H1 (cell line): ENCODE results near the gene MAPRE3. TPM values are rescaled to one million over a fixed set of nuclear protein-coding genes. Genes with fewer than 3 reads are reported as not detected.

Experiments used
- BRCA1 ChIP-seq: IDR thresholded peaks from 2 replicates; pipeline ENCODE4 v1.6.1; 2012; ENCODE audit warnings: low read depth, low read length, improper control_type of control experiment
- KDM5A ChIP-seq: fragments of 200-600 bp; IDR thresholded peaks from 2 replicates; pipeline ENCODE4 v1.7.1; 2012; ENCODE audit warnings: mild to moderate bottlenecking, low read length, inconsistent platforms, mixed read lengths
- SRF ChIP-seq: IDR thresholded peaks from 2 replicates; pipeline ENCODE4 v1.6.1; 2011; ENCODE audit warnings: mild to moderate bottlenecking, low read depth, low read length, moderate library complexity
- TAF7 ChIP-seq: optimal IDR thresholded peaks from 2 replicates; pipeline ENCODE3; 2011; ENCODE audit warnings: low read depth, mild to moderate bottlenecking, inconsistent platforms, low read length, moderate library complexity, borderline replicate concordance
- YY1 ChIP-seq: IDR thresholded peaks from 2 replicates; pipeline ENCODE4 v1.6.1; 2011; ENCODE audit warnings: low read depth, mild to moderate bottlenecking, low read length
- polyA plus RNA-seq, 7 experiments: library from polyadenylated mRNA; depleted of rRNA in 3 of 7; stranded (reverse) in 5 of 7; unstranded in 2 of 7; fragments of >200 nt in 5 of 7; fragments of 200-250 nt in 2 of 7; gene quantifications; 1 replicate in 5 of 7; 2 replicates in 1 of 7; 4 replicates in 1 of 7; pipeline versions ENCODE4 v1.2.1 to v1.2.3, GENCODE V29; 2011 to 2013; ENCODE audit warnings: missing spikeins in 2 of 7, mixed read lengths in 2 of 7
- total RNA-seq: library from RNA; stranded (reverse); fragmentation: NEBNext Ultra II Directional; extraction: Animal tissue kit (Norgen Biotek cat#: 25700); gene quantifications from 2 replicates; pipeline ENCODE4 v1.2.1, GENCODE V29; 2021
- TF ChIP-seq, protein P1 (sequence below), 3 experiments: IDR thresholded peaks; 1 replicate in 2 of 3; 2 replicates in 1 of 3; pipeline versions ENCODE4 v1.5.1 to v1.6.1; 2011; ENCODE audit warnings: low read length in 3 of 3, mild to moderate bottlenecking in 3 of 3, inconsistent platforms in 2 of 3, low read depth in 1 of 3, moderate library complexity in 1 of 3; ENCODE audit not compliant: insufficient read depth in 1 of 3; ENCODE audit errors: control extremely low read depth in 1 of 3

MAPRE3 gene
- total and polyA plus RNA-seq, 2 of the 8 experiments (the other 6 are each of a cell fraction or from before 2014, with no cell fraction given), result 4.9 to 6.6 TPM

- TF ChIP-seq BRCA1 (no peak), YY1 (no peak), KDM5A (no peak), SRF (no peak), TAF7 (no peak)
- TF ChIP-seq, protein P1, sequence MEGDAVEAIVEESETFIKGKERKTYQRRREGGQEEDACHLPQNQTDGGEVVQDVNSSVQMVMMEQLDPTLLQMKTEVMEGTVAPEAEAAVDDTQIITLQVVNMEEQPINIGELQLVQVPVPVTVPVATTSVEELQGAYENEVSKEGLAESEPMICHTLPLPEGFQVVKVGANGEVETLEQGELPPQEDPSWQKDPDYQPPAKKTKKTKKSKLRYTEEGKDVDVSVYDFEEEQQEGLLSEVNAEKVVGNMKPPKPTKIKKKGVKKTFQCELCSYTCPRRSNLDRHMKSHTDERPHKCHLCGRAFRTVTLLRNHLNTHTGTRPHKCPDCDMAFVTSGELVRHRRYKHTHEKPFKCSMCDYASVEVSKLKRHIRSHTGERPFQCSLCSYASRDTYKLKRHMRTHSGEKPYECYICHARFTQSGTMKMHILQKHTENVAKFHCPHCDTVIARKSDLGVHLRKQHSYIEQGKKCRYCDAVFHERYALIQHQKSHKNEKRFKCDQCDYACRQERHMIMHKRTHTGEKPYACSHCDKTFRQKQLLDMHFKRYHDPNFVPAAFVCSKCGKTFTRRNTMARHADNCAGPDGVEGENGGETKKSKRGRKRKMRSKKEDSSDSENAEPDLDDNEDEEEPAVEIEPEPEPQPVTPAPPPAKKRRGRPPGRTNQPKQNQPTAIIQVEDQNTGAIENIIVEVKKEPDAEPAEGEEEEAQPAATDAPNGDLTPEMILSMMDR (IDR thresholded peaks at IDR 0.05; ENCODE audit: control extremely low read depth in 1 of 3, insufficient read depth in 1 of 3, low read depth in 1 of 3, low read length in 3 of 3), result no peak
Measured at GRCh38 chr2:27054721-27055120, 84.3 kb downstream of the MAPRE3 start (continued).
